Left ventricle myocardium inferior (tissue), 1 donor: ENCODE data around the gene ZBTB5. TPM values are rescaled to one million over a fixed set of nuclear protein-coding genes. Genes with fewer than 3 reads are reported as not detected.
"Not testable (repeated sequence)": the region's sequence is repeated elsewhere in the genome, so short reads cannot be mapped to it uniquely, and the experiment has no call there.

Source experiments
- DNase-seq: peaks from one replicate; pipeline ENCODE4 v3.0.0-alpha.2; 2020
- H3K27ac ChIP-seq: fragments of 200-600 bp; replicated peaks from 2 replicates; pipeline ENCODE4 v1.8.0; 2021
- H3K27me3 ChIP-seq: fragments of 200-600 bp; 2 replicates; pipeline ENCODE4 v1.8.0; 2021; ENCODE audit warnings: low read depth
- H3K36me3 ChIP-seq: fragments of 200-600 bp; 2 replicates; pipeline ENCODE4 v1.8.0; 2021
- H3K4me1 ChIP-seq: fragments of 200-600 bp; 2 replicates; pipeline ENCODE4 v1.8.0; 2021
- H3K4me3 ChIP-seq: fragments of 200-600 bp; 2 replicates; pipeline ENCODE4 v1.8.0; 2021; ENCODE audit warnings: mild to moderate bottlenecking, moderate library complexity
- H3K9me3 ChIP-seq: fragments of 200-600 bp; replicated peaks from 2 replicates; pipeline ENCODE4 v1.8.0; 2021
- intact Hi-C: fragments of 100-400 bp; cut with micrococcal nuclease; formaldehyde crosslinking; loops from one replicate; pipeline ENCODE4 v1.11.0; 2022
- total RNA-seq: library from RNA; stranded (reverse); fragmentation: NEBNext Ultra II Directional; extraction: Animal tissue kit (Norgen Biotek cat#: 25700); gene quantifications from one replicate; pipeline ENCODE4 v1.2.1, GENCODE V29; 2021
- TF ChIP-seq, protein P1 (sequence below): fragments of 200-600 bp; IDR thresholded peaks from 2 replicates; pipeline ENCODE4 v1.8.0; 2021; ENCODE audit warnings: antibody characterized with exemption, mild to moderate bottlenecking, borderline replicate concordance
- donor health status: DM: no; HTN: yes; CAD: no; lungs with severe emphysema.

ZBTB5 gene
- total RNA-seq, 1 donor from 2014 or later: 4.9 TPM

DNA sequence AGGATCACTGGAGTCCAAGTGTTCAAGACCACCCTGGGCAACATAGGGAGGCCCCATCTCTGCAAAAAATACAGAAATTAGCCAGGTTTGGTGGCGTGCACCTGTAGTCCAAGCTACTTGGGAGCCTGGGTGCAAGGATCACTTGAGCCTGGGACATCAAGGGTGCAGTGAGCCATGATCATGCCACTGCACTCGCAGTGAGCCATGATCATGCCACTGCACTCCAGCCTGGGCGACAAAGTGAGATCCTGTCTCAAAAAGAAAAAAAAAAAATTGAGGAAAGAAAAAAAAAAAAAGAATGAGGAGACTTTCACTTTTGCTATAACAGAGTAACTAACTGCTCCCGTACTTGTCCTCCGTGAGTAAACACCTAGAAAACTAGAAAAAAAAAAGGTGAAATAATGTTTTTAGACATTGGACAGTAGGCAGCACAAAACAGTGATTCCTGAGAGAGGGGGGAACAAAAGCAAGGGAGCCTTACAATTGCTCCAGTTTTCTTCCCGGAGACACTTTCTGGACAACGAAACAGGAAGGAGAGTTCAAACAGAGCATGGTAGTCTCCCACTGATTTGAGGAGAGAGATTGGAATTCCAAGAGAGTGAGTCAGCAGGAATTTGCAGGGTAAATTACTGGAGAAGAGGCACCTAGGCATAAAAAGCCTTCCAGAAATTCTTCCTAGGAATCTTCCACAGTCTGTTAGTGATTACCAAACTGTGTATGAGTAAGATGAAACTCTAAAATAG, 6.9 kb upstream of the ZBTB5 start:
- intact Hi-C loops: no loop called here
- peaks cover 16% of the 10 kb centered on the region for H3K9me3 ChIP-seq
- H3K36me3 ChIP-seq: no peaks in the 10 kb centered on the region
- H3K27ac ChIP-seq: peak overlapping the region; percentile 77
- no peak for DNase-seq
- TF ChIP-seq, protein P1, sequence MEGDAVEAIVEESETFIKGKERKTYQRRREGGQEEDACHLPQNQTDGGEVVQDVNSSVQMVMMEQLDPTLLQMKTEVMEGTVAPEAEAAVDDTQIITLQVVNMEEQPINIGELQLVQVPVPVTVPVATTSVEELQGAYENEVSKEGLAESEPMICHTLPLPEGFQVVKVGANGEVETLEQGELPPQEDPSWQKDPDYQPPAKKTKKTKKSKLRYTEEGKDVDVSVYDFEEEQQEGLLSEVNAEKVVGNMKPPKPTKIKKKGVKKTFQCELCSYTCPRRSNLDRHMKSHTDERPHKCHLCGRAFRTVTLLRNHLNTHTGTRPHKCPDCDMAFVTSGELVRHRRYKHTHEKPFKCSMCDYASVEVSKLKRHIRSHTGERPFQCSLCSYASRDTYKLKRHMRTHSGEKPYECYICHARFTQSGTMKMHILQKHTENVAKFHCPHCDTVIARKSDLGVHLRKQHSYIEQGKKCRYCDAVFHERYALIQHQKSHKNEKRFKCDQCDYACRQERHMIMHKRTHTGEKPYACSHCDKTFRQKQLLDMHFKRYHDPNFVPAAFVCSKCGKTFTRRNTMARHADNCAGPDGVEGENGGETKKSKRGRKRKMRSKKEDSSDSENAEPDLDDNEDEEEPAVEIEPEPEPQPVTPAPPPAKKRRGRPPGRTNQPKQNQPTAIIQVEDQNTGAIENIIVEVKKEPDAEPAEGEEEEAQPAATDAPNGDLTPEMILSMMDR: no peak
- peaks cover 11% of the 10 kb centered on the region for H3K4me1 ChIP-seq
- peak overlapping the region; percentile 57 for H3K4me3 ChIP-seq
- peaks cover 5% of the 10 kb centered on the region for H3K27me3 ChIP-seq

DNA sequence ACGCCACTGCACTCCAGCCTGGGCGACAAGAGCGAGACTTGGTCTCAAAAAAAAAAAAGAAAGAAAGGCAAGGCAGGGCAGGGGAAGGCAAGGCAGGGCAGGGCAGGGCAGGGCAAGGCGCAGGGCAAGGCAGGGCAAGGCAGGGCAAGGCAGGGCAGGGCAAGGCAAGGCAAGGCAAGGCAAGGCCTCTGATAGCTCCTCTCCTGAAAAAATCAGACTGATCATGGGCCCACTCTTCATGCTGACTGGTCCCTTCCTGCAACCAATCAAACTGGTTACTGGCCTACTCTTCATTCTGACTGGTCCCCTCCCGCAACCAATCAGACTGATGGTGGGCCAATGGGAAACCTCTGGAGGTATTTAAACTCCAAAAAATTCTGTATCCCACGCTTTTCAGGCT, 3.4 kb upstream of the ZBTB5 start:
- Histone ChIP-seq H3K36me3 (no peaks in the 10 kb centered on the region), H3K27ac (no peak overlapping the region), H3K9me3 (no peaks in the 10 kb centered on the region), H3K27me3 (no peaks in the 10 kb centered on the region), H3K4me1 (peaks cover 37% of the 10 kb centered on the region), H3K4me3 (no peak overlapping the region)
- intact Hi-C loops: no loop called here
- DNase-seq: no peak
- TF ChIP-seq, protein P1: no peak

DNA sequence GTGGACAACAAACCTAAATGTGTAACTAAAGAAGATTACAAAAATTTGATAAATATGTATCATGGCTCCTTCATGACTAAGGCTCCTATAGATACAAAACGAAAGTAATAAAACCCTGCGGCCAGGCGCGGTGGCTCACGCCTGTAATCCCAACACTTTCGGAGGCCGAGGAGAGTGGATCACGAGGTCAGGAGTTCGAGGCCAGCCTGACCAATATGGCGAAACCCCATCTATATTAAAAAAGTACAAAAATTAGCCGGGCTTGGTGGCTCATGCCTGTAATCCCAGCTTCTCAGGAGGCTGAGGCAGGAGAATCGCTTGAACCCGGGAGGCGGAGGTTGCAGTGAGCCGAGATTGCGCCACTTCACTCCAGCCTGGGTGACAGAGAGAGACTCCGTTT, 2.3 kb upstream of the ZBTB5 start:
- H3K27ac ChIP-seq: not testable (repeated sequence)

DNA sequence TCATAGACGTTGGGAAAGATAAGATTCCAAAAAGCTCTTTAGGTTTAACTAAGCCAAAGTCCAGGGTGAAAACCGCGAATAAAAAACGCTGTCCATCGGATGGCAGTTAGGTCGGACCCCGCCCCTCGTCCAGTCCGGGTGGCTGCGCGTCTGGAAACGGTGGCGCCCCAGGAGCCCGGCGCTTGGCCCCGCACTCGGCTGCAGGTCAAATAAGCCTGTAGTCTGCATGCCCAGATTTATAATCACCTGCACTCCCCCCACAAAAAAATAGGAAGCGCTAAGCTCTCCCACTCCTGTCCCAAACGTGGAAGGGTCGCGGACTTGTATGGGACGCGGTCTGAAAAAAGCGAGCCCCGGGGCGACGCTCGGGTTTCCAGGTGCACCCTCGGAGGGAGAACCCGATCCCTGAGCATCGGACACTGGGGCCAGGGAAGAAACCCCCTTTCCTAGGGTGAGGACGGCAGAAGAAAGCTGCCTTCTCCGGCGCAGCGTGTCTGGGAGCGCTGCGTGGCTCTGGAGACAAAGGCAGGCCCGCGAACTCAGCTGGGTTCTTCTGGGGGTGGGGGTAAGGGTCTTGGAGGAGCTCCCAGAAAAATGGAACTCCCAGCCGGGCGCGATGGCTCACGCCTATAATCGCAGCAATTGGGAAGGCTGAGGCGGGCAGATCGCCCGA, 923 bp upstream of the ZBTB5 start:
- Histone ChIP-seq H3K27me3 (no peaks in the 10 kb centered on the region), H3K9me3 (no peaks in the 10 kb centered on the region), H3K4me3 (peak overlapping the region; percentile 99), H3K27ac (peak overlapping the region; percentile 100), H3K36me3 (no peaks in the 10 kb centered on the region), H3K4me1 (peaks cover 51% of the 10 kb centered on the region)
- TF ChIP-seq, protein P1: no peak
- intact Hi-C loops: no loop called here
- peak; percentile 63 for DNase-seq

More for the DNA sequence above, 2.3 kb upstream of the ZBTB5 start:
- H3K27me3 ChIP-seq, intact Hi-C loops, DNase-seq, H3K36me3 ChIP-seq, H3K9me3 ChIP-seq, H3K4me3 ChIP-seq: not testable (repeated sequence)
- peaks cover 45% of the 10 kb centered on the region for H3K4me1 ChIP-seq

DNA sequence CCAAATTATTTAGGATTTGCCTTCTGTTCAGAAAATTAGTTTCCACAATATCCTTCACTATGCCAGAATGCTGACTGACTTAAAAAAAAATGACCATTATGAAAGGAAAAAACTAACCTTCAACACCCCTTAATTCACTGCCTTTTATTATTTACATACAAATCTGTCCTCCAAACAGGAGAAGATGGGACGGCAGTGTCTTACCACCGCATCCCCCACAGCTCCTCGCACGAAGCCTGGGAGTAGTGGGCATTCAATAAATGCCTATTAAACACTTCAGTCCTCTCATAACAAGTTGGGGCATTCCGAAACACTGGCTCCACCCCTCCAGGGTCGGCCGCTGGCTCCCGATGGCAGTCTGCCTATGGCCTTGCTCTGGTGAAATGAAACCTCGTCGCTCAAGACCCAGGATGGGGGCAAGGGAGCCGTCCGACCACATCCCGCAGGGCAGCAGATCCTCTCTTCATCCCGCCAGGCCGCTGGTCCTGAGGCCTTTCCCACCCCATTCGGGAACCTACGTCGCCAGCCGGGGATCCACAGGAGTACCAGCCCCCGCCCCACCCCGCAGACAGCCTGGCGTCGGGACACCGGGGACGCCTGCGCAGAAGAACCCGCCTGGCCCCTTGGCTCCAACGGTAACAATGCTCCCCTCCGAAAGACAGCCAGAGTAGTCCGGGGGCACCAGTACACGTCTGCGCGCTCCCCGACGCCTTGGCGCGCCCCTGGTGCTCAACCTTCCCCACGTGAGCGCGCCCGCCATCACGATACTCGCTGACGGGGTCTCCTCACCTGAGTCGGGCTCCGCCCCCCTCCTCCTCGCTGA, 613 bp downstream of the ZBTB5 start:
- Histone ChIP-seq H3K4me1 (peaks cover 57% of the 10 kb centered on the region), H3K36me3 (no peaks in the 10 kb centered on the region), H3K9me3 (no peaks in the 10 kb centered on the region), H3K4me3 (peak overlapping the region; percentile 99), H3K27me3 (no peaks in the 10 kb centered on the region), H3K27ac (peak overlapping the region; percentile 100)
- intact Hi-C loops: no loop called here
- peak; percentile 79 for DNase-seq
- TF ChIP-seq, protein P1: no peak
